NT2/D1 (cell line): ENCODE results near the gene NKX2-2.

Experiments used
- YY1 ChIP-seq: IDR thresholded peaks from 2 replicates; pipeline ENCODE4 v1.6.1; 2011; ENCODE audit not compliant: insufficient read length, insufficient read depth
- ZNF274 ChIP-seq: IDR thresholded peaks from 2 replicates; pipeline ENCODE4 v1.6.1; 2011; ENCODE audit warnings: mild to moderate bottlenecking, low read depth, low read length

- TF ChIP-seq ZNF274 (no peak), YY1 (no peak)
These were observed 2.4 kb downstream of the NKX2-2 start for GRCh38 chr20:21511485-21511849.
